Vagina (tissue), 2 donors: ENCODE results near the gene AHSG.
"Not testable (repeated sequence)": the region's sequence is repeated elsewhere in the genome, so short reads cannot be mapped to it uniquely, and the experiment has no call there.

ENCODE experiments used
- CTCF ChIP-seq, 3 experiments: fragments of 450-650 bp in 2 of 3; fragments of 200-600 bp in 1 of 3; sonication (generic) in 1 of 3; IDR thresholded peaks; one replicate each; pipeline ENCODE4 v1.5.1; 2017 to 2019; ENCODE audit warnings: antibody characterized with exemption in 3 of 3, mild to moderate bottlenecking in 2 of 3, moderate library complexity in 2 of 3
- POLR2A ChIP-seq, 2 donors: fragments of 450-650 bp; IDR thresholded peaks; one replicate each; pipeline ENCODE4 v1.6.1; 2017; ENCODE audit warnings: antibody characterized with exemption in 2 of 2, mild to moderate bottlenecking in 2 of 2, moderate library complexity in 2 of 2
- POLR2AphosphoS5 ChIP-seq, 2 donors: sonication (generic); formaldehyde crosslinking; IDR thresholded peaks; one replicate each; pipeline ENCODE4 v1.9.0; 2017; ENCODE audit warnings: antibody characterized with exemption in 2 of 2, mild to moderate bottlenecking in 2 of 2, low read depth in 1 of 2; ENCODE audit not compliant: insufficient read depth in 1 of 2

DNA sequence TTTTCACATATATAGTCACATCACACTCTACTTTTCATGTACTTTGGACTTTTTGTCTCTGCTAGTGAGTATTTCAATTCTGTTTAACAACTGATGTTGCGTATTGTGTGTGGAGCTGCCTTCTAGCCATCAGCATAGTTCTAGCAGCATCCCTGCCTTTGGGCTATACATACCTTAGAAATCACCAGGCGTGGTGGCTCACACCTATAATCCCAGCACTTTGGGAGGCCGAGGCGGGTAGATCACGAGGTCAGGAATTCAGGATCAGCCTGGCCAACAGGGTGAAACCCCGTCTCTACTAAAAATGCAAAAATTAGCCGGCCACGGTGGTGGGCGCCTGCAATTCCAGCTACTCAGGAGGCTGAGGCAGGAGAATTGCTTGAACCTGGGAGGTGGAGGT, 26.6 kb upstream of the AHSG start:
- not testable (repeated sequence) for TF ChIP-seq CTCF (IDR thresholded peaks at IDR 0.05); POLR2A (IDR thresholded peaks at IDR 0.05); POLR2AphosphoS5 (IDR thresholded peaks at IDR 0.05; ENCODE audit: insufficient read depth in 1 of 2, low read depth in 1 of 2)
